ENCODE measurements around the gene MLC1.

MLC1 gene

DNA sequence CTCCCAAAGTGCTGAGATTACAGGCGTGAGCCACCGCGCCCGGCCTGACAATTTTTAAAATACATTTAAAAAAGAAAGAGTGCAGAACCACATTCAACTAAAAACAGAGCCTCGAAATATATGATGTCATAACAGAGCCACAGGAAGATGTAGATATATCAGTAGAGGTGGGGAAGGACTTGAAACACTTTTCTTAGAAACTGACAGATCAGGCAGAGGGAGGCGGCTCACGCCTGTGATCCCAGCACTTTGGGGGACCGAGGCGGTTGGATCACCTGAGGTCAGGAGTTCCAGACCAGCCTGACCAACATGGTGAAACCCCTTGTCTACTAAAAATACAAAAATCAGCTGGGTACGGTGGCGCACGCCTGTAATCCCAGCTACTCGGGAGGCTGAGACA, 7.0 kb downstream of the MLC1 start:
- peaks cover 2% of the 10 kb centered on the region for H3K27me3 Mint-ChIP-seq (ENCODE audit: low read depth)
- no peaks in the 10 kb centered on the region for H3K9me3 Mint-ChIP-seq
- H3K36me3 Mint-ChIP-seq (ENCODE audit: low read depth) = no peaks in the 10 kb centered on the region
- no peak overlapping the region for H3K27ac Mint-ChIP-seq
- no peak for DNase-seq (ENCODE audit: low spot score)
- no peak overlapping the region for H3K4me3 Mint-ChIP-seq
- H3K4me1 Mint-ChIP-seq (ENCODE audit: low read depth) = no peaks in the 10 kb centered on the region

DNA sequence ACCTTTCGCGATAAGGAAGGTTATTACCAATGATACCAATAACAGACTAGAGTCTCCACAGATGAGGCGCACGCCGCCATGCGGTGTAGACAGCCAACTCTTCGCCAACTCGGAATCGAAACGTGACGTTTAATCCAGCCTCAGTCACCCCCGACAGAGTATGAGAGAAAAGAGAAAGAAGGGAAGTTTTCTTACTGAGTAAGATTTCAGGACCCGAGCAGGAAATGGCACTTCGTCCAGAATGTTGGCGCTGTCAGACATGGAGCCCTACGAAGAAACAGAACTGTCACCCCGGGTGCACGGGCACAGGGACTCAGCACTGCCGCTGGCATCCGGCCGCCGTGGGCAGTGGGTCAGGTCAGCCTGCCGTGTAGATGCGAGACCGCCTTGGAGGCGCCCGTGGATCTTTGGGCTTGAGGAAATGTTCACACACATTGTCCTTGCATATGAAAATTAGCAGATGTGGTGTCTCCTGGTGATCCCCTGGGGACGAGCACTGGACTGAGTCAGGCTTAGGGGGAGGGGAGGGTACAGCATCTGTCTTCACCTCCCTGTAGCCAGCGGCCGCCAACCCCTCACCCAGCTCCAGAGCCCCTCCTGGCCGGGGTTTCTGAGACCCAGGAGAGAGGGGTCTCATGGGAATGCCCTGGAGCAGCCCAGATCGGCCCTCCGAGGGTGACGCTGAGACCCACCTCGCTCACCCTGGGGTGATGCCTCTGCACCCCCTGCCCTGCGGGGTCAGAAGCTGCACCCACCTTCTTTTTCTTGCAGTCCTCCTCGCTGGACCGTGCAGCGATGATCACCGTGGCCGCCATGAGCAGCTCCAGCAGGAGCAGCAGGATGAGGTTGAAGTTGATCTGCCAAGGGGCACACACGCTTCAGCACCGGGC, 8.3 kb downstream of the MLC1 start:
- Mint-ChIP-seq H3K27me3 (ENCODE audit: low read depth) (peaks cover 2% of the 10 kb centered on the region), H3K4me3 (no peak overlapping the region), H3K27ac (no peak overlapping the region), H3K36me3 (ENCODE audit: low read depth) (no peaks in the 10 kb centered on the region), H3K9me3 (no peaks in the 10 kb centered on the region), H3K4me1 (ENCODE audit: low read depth) (no peaks in the 10 kb centered on the region)
- DNase-seq (ENCODE audit: low spot score) = no peak

DNA sequence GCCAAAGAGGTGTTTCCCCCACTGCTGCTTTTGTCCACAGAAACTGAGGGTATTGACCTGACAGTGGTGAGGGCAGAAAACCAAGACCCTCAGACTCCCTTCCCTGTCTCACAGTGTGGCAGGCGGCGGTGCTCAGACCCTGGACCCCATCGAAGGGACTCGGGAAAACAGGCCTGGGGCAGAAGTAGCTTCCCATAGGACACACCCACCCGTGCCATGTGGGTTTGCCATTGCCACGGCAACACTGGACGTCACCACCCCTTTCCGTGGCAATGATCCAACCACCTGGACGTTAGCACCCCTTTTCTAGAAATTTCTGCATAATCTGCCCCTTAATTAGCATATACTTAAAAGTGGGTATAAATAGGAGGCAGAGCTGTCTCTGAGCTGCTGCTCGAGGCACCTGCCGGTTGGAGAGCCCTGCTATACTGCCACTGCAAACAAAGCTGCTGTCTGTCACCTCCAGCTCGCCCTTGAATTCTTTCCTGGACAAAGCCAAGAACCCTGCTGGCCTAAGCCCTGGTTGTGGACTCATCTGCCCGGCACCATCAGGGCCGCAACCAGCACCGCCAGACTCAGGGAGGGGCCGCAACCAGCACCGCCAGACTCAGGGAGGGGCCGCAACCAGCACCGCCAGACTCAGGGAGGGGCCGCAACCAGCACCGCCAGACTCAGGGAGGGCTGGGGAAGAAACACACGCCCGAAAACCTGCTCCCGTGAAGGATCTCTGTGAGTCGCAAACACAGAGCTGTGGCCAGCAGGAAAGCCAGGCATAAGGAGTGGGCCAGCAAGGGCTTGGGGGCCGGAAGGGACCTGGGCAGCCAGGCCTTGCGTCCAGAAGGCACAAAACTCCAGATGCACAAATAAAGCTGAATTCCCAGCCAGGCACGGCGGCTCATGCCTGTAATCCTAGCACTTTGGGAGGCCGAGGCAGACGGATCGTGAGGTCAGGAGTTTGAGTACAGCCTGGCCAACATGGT, 10.4 kb downstream of the MLC1 start:
- H3K9me3 Mint-ChIP-seq = no peaks in the 10 kb centered on the region
- H3K4me1 Mint-ChIP-seq (ENCODE audit: low read depth) = no peaks in the 10 kb centered on the region
- H3K27ac Mint-ChIP-seq = no peak overlapping the region
- H3K36me3 Mint-ChIP-seq (ENCODE audit: low read depth) = no peaks in the 10 kb centered on the region
- H3K4me3 Mint-ChIP-seq = no peak overlapping the region
- H3K27me3 Mint-ChIP-seq (ENCODE audit: low read depth) = no peaks in the 10 kb centered on the region
- DNase-seq (ENCODE audit: low spot score) = no peak

DNA sequence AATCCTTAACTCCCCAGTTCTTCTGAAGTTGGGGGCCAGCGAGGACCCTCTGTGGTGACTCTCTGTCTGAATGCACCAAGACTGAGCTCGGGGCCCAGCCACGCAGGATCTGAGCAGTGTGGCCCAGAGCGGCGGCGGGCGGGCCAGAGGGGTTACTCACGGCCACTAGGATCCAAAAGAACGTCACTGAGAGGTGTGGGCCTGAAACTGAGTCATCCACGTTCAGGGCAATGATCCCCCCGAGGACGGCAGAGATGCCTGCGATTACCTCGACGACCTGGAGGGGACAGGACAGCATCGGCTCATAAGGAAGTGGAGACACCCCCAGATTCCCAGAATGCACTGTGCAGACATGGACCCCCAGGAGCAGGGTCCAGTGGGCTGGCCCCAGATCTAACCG, 11.2 kb downstream of the MLC1 start:
- Mint-ChIP-seq H3K4me3 (no peak overlapping the region), H3K27me3 (ENCODE audit: low read depth) (no peaks in the 10 kb centered on the region)

DNA sequence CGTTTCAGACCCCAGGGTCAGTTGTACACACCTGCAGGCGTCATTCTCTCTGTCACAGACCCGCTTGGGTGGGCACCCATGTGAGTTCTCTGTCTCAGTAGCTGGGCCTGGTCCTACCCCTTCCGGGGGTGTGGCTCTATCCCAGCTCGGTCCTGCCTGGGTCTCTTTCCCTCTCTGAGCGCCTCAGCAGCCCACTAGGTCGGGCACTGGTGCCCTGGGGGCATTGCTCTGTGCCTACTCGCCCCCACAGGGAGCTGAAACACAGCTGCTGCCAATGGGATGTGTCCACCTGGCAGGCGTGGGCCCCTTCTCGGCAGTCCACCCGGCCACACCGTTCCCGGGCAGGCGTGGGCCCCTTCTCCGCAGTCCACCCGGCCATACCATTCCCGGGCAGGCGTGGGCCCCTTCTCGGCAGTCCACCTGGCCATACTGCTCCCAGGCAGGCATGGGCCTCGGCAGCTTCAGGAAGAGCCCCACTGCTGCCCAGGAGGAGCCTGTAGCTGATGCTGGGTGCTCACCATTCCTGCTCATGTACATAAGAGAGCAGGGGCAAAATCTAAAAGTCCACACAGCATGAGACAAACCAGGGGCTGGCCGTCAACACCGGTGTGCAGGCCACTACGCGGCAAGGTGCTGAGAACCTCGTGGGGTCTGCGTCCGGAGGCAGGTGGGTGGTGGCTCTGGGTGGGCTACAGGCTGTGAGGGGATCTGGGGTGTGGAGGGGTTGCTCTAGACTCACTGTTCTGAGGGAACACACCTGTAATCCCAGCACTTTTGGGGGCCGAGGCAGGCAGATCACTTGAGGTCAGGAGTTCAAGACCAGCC, 12.3 kb downstream of the MLC1 start:
- Mint-ChIP-seq H3K27ac (no peak overlapping the region), H3K4me1 (ENCODE audit: low read depth) (no peaks in the 10 kb centered on the region), H3K9me3 (no peaks in the 10 kb centered on the region), H3K36me3 (ENCODE audit: low read depth) (no peaks in the 10 kb centered on the region), H3K4me3 (no peak overlapping the region), H3K27me3 (ENCODE audit: low read depth) (no peaks in the 10 kb centered on the region)
- no peak for DNase-seq (ENCODE audit: low spot score)

More for the DNA sequence above, 11.2 kb downstream of the MLC1 start:
- Mint-ChIP-seq H3K36me3 (ENCODE audit: low read depth) (no peaks in the 10 kb centered on the region), H3K4me1 (ENCODE audit: low read depth) (no peaks in the 10 kb centered on the region), H3K27ac (no peak overlapping the region), H3K9me3 (no peaks in the 10 kb centered on the region)
- DNase-seq (ENCODE audit: low spot score) = no peak

DNA sequence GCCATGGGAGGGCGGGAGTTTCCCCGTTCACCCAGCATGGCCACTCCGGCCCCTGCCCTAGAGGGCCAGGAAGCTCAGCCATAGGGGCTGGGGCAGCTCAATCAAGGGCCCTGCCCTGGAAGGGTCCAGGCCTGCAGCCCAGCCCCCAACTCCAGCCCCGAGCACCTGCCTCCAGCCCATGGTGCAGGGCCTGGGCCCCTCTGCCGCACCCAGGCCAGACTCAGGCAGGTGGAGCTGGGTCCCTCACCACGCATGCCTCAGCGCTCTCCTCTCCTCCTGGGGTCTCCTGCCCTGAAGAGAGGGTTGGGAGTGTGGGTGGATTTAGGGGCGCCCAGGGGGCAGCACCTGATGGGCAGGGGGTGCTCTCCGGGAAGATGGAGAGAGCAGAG, 13.1 kb downstream of the MLC1 start:
- DNase-seq (ENCODE audit: low spot score) = no peak
- Mint-ChIP-seq H3K4me3 (no peak overlapping the region), H3K4me1 (ENCODE audit: low read depth) (no peaks in the 10 kb centered on the region), H3K27ac (no peak overlapping the region), H3K9me3 (no peaks in the 10 kb centered on the region), H3K27me3 (ENCODE audit: low read depth) (no peaks in the 10 kb centered on the region), H3K36me3 (ENCODE audit: low read depth) (no peaks in the 10 kb centered on the region)

- Mint-ChIP-seq H3K9me3 (no peaks in the 10 kb centered on the region), H3K27me3 (ENCODE audit: low read depth) (no peaks in the 10 kb centered on the region), H3K36me3 (ENCODE audit: low read depth) (no peaks in the 10 kb centered on the region), H3K4me3 (no peak overlapping the region), H3K4me1 (ENCODE audit: low read depth) (no peaks in the 10 kb centered on the region), H3K27ac (no peak overlapping the region)
- no peak for DNase-seq (ENCODE audit: low spot score)
These were observed 13.6 kb downstream of the MLC1 start for GRCh38 chr22:50071432-50072166.

DNA sequence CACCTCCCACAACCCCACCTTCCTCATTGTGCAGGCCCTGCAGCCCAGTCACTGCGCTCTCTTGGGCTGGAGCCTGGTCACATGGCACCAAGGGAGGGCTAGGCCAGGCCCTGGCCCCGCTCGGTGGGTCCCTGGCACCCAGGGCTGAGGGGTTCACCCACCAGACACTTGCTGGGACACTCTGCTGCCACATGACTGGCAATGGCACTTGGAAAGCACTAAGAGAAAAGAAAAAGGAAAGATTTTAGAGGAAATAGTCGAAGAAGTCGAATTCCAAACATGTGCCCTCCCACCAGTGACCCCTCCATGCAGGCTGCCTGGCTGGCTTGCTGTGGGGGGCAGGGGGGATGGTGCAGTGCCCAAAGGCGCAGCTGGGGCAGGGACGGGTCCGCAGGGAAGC, 14.9 kb downstream of the MLC1 start:
- Mint-ChIP-seq H3K4me3 (no peak overlapping the region), H3K27ac (no peak overlapping the region), H3K4me1 (ENCODE audit: low read depth) (no peaks in the 10 kb centered on the region), H3K27me3 (ENCODE audit: low read depth) (no peaks in the 10 kb centered on the region), H3K9me3 (no peaks in the 10 kb centered on the region), H3K36me3 (ENCODE audit: low read depth) (no peaks in the 10 kb centered on the region)
- DNase-seq (ENCODE audit: low spot score) = no peak

- DNase-seq (ENCODE audit: low spot score) = no peak
- no peak overlapping the region for H3K27ac Mint-ChIP-seq
- no peak overlapping the region for H3K4me3 Mint-ChIP-seq
- H3K9me3 Mint-ChIP-seq = no peaks in the 10 kb centered on the region
- no peaks in the 10 kb centered on the region for H3K27me3 Mint-ChIP-seq (ENCODE audit: low read depth)
- H3K4me1 Mint-ChIP-seq (ENCODE audit: low read depth) = no peaks in the 10 kb centered on the region
- no peaks in the 10 kb centered on the region for H3K36me3 Mint-ChIP-seq (ENCODE audit: low read depth)
These were observed 17.1 kb downstream of the MLC1 start for GRCh38 chr22:50068096-50068495.

- Mint-ChIP-seq H3K4me3 (no peak overlapping the region), H3K9me3 (no peaks in the 10 kb centered on the region), H3K36me3 (ENCODE audit: low read depth) (no peaks in the 10 kb centered on the region), H3K27ac (no peak overlapping the region), H3K4me1 (ENCODE audit: low read depth) (no peaks in the 10 kb centered on the region), H3K27me3 (ENCODE audit: low read depth) (no peaks in the 10 kb centered on the region)
- no peak for DNase-seq (ENCODE audit: low spot score)
These were observed 18.0 kb downstream of the MLC1 start for GRCh38 chr22:50067244-50067643.

DNA sequence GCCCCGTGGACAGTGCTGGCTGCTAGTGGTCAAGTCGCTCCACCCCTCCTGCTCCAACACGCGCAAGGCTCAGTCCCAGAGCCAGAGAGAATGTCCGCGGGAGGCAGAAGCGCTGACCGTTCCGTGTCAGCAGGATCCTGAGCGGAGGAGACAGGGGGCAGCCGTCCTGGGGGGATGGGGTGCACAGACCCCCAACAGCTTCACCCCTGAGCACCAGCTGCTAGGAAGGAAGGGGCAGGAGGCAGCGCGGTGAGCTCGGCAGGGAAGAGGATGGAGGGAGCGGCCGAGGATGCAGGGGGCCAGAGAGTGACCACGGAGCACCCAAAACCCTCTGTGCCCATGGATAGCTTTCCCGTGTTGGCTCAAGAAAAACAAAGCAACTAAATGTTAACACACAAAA, 20.8 kb downstream of the MLC1 start:
- H3K9me3 Mint-ChIP-seq = no peaks in the 10 kb centered on the region
- no peaks in the 10 kb centered on the region for H3K36me3 Mint-ChIP-seq (ENCODE audit: low read depth)
- H3K27me3 Mint-ChIP-seq (ENCODE audit: low read depth) = peaks cover 7% of the 10 kb centered on the region
- DNase-seq (ENCODE audit: low spot score) = no peak
- H3K4me3 Mint-ChIP-seq = no peak overlapping the region
- no peak overlapping the region for H3K27ac Mint-ChIP-seq
- H3K4me1 Mint-ChIP-seq (ENCODE audit: low read depth) = no peaks in the 10 kb centered on the region

- Mint-ChIP-seq H3K36me3 (ENCODE audit: low read depth) (no peaks in the 10 kb centered on the region), H3K9me3 (no peaks in the 10 kb centered on the region), H3K27me3 (ENCODE audit: low read depth) (peaks cover 14% of the 10 kb centered on the region), H3K27ac (no peak overlapping the region), H3K4me3 (no peak overlapping the region), H3K4me1 (ENCODE audit: low read depth) (no peaks in the 10 kb centered on the region)
- DNase-seq (ENCODE audit: low spot score) = no peak
These were observed 21.4 kb downstream of the MLC1 start for GRCh38 chr22:50063589-50064393.
